Measurements from ENCODE around the gene SUZ12.
"Not testable (repeated sequence)": the region's sequence is repeated elsewhere in the genome, so short reads cannot be mapped to it uniquely, and the experiment has no call there.

Gene SUZ12

DNA sequence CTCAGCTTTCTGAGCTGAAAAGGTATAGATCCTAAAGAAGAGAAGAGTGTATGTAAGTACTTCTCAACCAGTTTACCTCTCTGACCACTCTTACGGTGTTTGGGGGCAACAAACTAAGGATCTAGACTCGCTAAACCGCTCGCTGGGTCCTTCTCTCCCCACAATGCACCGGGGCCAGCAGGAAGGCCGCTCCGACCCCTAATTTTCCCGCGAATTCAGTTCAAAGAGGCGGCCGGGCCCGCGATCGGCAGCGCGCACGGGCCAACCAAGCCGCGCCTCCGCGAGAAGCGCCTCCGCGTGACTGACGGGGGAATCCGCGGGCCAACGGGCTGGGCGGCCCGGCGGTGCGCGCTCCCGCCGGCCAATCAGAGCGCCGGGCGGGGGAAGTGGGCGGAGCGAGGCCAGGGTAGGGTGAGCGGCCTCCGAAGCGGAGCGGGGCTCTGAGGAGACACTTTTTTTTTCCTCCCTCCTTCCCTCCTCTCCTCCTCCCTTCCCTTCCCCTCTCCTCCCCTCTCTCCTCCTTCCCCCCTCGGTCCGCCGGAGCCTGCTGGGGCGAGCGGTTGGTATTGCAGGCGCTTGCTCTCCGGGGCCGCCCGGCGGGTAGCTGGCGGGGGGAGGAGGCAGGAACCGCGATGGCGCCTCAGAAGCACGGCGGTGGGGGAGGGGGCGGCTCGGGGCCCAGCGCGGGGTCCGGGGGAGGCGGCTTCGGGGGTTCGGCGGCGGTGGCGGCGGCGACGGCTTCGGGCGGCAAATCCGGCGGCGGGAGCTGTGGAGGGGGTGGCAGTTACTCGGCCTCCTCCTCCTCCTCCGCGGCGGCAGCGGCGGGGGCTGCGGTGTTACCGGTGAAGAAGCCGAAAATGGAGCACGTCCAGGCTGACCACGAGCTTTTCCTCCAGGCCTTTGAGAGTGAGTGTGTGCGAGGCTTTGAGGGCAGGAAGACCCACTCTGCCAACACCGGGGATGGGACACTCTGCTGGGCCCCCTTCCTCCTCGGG lies at the start of gene SUZ12:
Gene SUZ12, plus strand, starts transcription at position 393 of the 995 bp plus-strand sequence. Its CDS starts 240 bp downstream, at position 633.
- DNase-seq = peak; percentile 94

DNA sequence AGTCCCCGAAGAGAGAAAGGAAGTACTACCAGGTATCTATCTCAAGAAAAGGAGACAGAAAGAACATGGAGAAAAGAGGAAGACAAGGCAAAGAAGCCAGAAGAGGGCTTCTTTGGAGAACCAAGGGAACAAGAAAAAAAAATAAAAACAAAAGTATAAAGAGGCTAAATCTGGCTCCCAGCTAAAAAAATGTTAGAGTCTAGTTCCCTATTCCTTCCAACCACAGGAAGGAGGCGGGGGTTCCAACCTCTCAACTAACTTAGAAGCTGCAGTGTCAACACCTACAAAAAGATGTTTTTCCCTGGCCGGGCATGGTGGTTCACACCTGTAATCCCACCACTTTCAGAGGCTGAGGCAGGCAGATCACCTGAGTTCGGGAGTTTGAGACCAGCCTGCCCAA lies 48.7 kb upstream of the SUZ12 start:
- DNase-seq = peak; percentile 37

DNA sequence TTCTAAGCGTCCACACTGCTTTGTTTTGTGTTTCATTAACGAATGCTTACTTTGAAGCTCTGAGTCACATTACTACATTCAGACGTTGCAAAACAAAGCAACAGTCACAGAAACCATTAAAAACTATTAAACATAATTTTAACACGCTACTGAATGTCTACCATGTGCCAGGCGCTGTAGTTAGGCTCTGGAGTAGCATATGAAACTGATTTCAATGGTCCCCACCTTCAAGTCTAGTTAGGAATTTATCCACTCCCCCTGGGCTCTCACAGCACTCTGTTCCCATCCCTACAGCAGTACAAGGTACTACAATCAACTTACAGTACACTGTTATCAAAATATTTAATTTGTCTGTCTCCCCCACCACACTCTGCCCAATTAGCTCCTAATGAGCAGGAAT lies 35.9 kb upstream of the SUZ12 start:
- no peak for DNase-seq

DNA sequence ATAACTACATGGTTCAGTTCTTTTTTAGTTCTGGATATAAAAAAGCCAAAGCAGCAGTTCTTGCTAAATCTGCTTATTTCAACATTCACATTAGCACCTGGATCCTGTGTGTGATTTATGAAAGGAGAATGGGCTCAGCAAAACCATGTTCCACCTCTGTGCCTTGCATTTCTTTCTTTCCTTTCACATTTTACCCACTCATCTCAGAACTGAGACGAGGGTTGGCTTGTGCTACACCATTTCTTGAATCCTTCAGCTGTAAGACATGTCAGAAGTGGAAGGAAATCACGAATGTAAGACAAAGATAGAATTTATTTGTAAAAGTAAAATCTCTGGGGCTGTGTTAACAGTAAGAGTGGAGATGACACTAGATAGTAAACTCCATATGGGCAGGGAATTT lies 34.1 kb upstream of the SUZ12 start:
- no peak for DNase-seq

DNA sequence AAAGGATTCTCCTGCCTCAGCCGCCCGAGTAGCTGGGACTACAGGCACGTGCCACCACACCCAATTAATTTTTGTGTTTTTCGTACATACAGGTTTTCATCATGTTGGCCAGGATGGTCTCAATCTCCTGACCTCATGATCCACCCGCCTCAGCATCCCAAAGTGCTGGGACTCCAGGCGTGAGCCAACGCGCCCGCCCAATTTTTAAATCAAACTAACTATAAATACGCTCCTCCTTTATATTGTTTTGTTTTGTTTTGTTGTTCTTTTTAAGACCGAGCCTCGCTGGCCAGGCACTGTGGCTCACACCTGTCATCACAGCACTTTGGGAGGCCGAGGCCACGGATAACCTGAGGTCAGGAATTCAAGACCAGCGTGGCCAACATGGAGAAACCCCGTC lies 33.4 kb upstream of the SUZ12 start:
- DNase-seq = no peak

DNA sequence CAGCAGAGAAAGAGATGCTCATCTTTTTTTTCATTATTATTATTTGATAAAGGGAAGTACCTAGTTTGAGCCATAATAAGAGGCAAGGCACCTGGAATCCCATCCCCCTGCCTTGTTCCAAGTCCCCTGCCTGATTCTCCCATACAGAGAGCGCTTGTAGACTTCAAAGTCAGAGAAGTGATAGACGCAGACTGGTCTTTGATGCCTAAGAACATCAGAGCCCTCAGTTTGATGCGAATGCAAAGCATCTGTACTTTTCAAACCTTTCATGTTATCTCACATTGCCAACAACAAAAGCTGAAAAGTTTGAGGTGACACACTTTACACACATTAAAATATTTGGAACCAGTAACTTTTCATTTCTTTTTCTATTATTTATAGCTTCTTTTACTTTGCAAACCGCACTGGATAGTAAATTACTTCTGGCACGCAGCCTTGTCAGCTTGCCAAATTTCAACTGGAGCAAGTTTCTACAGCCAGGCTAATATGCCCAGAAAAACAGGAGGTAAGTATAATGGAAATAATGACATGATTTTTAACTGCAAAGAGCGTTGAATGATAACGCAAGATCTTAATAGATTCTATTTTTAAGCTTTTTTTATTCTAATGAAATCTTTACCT lies 29.4 kb upstream of the SUZ12 start:
- DNase-seq = no peak

DNA sequence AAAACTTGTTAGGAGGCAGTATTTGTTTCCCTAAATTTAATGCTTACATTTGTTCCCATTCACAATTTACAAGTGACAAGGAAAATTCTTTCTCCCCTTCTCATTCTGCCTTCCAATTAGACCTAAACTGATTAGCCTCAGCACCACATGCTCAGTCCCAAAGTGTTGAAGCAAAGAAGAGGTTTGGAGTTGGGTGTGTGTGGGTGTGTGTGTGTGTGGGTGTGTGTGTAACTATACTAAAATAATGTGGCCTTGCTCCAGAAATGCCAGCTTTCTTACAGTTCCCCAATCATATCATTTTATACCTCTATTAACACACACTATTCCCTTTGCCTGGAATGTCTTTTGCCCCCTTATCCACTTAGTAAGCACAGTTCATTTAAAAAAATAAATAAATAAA lies 28.4 kb upstream of the SUZ12 start:
- no peak for DNase-seq

DNA sequence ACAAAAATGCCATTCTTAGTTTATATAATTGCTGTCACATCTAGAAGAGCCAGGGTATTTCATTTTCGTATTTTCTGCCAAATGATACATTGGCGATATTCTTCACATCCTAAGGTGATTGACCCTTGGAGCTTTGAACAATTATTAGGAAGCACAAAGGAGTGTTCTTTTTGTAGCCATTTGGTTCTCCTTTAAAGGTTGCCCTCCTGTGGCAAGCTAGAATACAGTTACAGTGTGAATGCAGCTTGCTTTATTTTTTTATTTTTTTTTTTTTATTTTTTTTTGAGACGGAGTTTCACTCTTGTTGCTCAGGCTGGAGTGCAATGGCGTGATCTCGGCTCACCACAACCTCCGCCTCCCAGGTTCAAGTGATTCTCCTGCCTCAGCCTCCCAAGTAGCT lies 24.1 kb upstream of the SUZ12 start:
- DNase-seq = not testable (repeated sequence)

DNA sequence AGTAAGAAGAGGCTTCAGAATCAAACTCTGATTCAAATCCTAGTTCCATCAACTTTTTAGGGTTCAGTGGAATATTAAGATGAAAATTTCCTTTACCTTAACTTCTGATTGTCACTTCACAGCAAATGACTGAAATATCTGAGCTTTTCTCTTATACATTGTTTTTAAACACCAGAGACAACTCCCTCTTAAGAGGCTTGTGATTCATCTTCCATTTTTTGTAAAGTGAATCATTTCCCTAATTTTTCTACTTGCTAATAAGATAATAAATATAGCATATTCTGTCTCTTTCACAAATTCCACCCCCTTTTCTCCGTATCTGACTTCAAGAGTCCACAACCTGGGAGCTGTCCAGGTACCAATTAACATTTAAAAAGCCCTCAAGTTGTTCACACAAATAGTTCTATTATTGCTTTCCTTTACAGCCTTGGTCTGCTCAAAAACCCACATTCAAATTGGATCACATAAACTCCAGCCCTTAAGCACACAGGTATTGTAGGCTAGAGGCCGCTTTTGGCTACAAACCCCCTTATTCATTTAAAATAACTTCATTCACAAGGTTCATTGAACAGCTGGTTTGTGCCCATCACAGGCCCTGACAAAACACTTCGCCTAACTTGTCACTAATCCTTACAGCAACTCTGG lies 21.2 kb upstream of the SUZ12 start:
- DNase-seq = no peak

DNA sequence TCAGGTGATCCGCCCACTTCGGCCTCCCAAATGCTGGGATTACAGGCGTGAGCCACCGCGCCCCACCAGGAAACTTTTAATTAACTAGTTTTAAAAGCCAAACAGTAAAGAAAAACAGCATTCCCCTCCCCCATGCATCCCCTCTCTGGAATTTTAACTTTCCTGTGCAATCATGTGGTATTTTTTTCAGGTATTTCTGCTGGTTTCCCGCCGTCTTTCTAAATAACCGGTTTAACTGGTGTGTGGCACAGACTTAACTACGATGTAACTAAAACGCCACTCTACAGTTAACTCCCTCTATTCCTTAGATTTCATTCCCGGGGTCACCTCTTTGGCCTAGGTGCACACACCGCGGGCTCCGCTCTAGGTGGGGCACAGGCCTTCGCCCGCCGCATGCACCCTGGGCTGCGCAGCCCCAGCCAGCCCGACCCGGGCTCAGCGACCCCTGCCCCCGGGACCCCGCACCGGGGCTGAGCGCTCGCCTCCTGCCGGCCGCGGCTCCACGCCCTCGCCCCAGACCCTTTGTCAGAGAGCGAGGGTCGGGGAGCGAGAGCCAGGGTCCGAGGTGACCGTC lies 20.2 kb upstream of the SUZ12 start:
- DNase-seq = no peak

DNA sequence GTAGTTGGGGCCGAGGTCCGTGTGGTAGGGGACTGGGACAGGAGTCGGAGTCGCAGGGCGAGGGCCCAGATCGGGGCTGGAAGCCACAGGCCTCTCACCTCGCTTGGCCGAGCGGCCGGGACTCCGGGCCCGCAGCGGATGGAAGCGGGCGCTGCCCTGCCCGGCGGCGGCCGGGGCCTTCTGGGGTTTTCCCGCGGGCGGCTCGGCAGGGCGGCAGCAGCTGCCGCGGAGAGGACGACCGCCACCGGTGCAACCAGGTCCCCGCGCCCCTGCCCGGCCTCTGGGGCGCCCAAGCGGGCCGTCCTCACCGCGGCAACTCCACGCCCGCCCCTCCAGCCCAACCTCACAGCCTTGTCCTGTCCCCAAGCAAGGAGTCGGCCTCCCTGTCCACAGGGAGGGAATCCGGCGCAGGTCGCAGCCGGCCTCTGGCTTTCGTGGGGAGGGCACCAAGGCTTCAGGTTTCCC lies 19.7 kb upstream of the SUZ12 start:
- no peak for DNase-seq

DNA sequence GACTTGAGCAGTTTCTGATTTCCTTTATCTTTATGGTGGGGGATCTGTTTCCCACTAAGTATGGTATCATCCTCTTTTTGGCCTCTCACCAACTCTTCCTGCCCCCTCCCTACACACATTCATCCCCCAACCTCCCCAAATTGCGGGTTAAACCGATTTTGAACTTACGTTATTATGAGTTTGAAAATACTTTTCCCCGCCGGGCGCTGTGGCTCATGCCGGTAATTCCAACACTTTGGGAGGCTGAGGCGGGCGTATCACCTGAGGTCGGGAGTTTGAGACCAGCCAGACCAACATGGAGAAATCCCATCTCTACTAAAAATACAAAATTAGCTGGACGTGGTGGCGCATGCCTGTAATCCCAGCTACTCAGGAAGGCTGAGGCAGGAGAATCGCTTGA lies 19.1 kb upstream of the SUZ12 start:
- not testable (repeated sequence) for DNase-seq

DNA sequence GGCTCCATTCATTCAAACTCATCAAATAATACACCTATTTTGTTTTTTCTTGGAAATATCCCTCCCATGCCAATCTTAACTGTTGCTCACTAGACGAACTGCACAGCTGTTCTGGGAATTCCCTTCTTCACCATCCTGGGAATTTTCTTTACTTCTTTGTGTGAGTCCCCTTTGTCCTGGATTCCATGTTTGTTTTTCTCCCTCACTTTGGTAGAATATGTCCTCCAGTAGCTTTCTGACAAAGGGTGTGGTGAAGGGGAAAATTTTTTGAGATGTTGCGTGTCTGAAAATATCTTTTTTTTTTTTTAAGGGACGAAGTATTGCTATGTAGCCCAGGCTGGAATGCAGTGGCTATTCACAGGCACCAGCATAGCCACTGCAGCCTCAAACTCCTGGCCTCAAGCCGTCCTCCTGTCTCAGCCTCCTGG lies 18.1 kb upstream of the SUZ12 start:
- no peak for DNase-seq

DNA sequence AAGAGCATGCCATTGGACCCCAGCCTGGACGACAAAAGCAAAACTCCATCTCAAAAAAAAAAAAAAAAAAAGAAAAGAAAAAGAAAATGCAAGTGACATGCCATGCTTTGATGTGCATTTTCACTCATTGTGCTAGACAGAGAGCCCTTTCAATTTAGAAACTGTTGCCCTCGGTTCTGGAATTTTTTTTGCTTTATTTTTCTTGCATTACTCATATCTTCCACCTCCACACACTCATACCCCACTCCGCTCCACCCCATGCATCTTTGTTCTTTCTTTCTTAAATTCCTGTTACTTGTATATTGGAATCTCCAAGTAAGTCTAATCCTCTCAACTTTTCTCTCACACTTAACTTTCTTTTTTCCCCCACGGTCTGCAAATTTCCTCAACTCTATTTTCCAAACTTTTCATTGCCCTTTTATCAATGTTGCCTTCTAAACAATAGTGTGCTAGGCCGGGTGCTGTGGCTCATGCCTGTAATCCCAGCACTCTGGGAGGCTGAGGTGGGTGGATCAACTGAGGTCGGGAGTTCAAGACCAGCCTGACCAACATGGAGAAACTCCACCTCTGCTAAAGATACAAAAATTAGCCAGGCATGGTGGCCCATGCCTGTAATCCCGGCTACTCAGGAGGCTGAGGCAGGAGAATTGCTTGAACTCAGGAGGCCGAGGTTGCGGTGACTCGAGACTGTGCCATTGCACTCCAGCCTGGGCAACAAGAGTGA lies 16.8 kb upstream of the SUZ12 start:
- DNase-seq = no peak

DNA sequence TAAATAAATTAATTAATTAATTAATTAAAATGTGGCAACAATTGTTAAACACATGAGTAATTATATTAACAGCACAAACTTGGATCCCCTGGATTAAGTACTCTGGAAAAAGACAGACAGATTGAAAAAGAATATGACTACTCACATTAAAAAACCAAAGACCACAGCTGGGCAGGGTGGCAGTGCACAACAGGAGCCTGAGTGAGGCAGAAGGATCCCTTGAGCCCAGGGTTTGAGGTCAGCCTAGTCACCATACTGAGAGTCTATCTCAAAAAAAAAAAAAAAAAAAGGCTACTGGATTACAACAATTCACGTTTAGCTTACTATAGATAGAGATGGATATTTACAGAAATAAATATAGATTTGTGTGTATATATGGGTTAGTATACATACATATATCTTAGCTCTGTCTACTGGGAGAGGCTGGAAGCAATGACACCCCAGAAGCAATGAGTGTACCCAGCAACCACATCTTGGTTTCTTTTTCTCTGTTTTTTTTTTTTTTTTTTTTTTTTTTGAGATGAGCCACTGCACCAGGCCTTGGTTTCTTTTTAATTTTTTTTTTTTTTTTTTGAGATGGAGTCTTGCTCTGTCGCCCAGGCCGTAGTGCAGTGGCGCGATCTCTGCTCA lies 10.6 kb upstream of the SUZ12 start:
- no peak for DNase-seq

DNA sequence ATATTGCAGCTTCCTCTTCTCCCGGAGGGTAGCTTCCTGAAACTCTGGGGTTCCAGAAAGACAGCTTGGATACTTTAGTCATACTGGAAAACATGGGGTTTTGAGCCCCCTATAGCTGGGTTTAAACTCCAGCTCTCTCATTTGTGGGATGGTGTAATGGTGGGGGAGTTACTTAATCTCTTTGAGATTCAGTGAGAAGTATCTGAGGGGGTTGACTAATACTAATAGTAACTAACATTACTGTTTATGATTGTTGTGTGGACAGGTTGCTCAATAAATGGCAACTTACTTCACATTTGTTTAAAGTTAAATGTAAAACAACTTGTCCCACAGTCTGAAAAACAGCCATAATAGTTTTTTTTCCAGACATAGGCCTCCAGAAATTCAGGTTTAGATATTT lies 5.1 kb upstream of the SUZ12 start:
- no peak for DNase-seq

DNA sequence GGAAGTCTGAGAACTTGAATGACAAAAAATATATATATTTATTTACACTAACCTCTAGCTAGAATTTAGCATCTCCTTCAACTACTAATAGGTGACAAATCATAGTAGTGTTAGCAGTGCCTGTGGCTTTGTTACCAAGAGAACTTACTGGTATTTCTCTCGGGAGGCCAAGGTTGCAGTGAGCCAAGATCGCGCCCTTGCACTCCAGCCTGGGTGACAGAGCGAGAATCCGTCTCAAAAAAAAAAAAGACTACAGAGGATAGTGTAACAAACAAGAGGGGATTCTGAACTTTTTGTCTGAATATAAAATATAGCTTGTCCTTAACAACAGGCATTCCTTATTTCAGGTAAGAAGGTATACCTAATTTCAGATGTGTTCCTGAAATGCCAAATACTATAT lies 1.3 kb upstream of the SUZ12 start:
- no peak for DNase-seq

DNA sequence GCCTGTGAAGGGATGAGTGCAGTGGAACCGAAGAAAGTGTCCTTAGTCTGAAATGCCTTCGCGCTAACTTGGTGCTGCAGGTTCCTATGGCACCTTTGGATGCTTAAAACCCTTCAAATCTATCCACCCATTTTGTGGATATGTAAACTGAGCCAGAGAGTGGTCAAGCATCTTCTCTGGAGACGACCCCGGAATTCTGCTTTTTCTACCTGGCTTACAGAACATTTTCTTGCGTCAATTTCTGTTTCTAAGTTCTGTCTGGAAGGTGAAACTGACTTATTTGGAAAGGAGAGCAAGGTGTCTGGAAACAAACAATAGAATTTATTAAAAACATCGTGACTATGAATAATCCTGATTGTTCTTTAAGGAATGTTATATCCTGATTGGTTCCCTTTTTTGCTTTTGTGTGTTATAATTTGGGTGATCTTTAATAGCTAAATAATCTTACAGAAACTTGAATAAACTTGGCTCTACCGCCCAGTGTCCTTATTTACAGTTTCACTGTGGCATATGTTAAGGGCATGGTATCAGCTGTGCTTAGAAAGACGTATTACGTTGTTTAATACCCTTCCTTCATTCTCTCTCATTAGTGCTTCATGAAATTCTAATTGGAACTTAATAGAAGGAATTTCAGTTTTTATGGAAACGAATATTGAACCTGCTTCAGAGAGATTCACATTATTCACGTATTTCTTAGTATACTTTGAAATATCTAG lies 1.3 kb downstream of the SUZ12 start:
- not testable (repeated sequence) for DNase-seq

DNA sequence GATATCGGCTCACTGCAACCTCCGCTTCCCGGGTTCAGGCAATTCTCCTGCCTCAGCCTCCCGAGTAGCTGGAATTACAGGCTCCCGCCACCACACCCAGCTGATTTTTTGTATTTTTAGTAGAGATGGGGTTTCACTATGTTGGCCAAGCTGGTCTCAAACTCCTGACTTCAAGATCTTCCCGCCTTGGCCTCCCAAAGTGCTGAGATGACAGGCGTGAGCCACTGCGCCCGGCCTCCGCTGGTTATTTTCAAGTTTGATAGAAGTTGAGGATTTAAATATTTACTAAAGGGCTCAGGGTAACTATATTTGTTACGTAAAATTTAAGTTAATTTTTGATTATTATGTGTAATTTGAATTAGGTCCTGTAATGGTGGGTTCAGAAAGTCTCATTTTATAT lies 5.1 kb downstream of the SUZ12 start:
- not testable (repeated sequence) for DNase-seq

DNA sequence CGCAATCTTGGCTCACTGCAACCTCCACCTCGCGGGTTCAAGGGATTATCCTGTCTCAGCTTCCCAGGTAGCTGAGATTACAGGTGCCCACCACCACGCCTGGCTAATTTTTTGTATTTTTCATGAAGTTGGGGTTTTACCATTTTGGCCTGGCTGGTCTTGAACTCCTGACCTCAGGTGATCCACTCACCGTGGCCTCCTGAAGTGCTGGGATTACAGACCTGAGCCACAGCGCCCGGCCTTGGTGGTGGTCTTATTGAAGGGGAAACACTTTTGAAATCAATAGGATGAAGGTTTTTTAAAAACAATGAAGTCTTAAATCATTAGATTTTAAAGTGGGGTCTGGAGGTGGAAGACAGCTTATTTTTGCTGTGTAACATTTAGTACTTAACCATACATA lies 5.6 kb downstream of the SUZ12 start:
- not testable (repeated sequence) for DNase-seq

DNA sequence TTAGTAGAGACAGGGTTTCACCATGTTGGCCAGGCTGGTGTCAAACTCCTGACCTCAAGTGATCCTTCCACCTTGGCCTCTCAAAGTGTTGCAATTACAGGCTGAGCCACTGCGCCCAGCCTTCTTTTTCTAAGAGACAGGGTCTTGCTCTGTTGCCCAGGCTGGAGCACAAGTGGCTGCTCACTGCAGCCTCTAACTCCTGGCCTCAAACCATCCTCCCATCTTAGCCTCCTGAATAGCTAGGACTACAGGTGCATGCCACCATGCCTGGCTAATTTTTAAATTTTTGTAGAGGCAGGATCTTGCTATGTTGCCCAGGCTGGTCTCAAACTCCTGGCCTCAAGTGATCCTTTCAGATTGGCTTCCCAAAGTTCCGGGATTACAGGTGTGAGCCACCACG lies 15.1 kb downstream of the SUZ12 start:
- not testable (repeated sequence) for DNase-seq
